ENCODE data around the gene SPG21.
A peak's percentile ranks its signal among the peaks of the same experiment; 100 is the strongest.
"Not testable (repeated sequence)": the region's sequence is repeated elsewhere in the genome, so short reads cannot be mapped to it uniquely, and the experiment has no call there.

SPG21 gene

DNA sequence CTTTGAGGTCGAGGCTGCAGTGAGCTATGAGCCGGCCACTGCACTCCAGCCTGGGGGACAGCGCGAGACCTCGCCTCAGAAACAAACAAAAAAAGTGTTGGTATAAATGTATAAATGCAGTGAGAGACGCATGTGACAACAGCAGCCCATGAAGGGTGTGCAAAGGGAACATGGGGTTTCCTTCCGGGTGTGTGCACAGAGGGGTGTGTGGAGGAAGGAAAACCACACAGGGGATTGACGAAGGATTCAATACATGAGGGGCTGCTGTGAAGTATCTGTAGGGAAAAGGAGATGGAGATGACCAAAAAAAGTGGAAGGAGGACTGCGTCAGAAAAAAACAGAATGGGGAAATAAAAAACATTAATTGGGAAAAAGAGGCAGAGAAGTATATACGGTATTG is 38.6 kb upstream of the SPG21 start:
- Histone ChIP-seq H3K9me3 (ENCODE audit: control insufficient read depth, low read length) (no peaks in the 10 kb centered on the region), H3K27ac (ENCODE audit: insufficient read depth, low read depth, low read length, poor library complexity, severe bottlenecking) (no peak overlapping the region), H3K36me3 (ENCODE audit: control insufficient read depth, insufficient read depth, low read length) (peaks cover 10% of the 10 kb centered on the region), H3K4me1 (ENCODE audit: control insufficient read depth, insufficient read depth, low read length) (no peaks in the 10 kb centered on the region), H3K4me3 (ENCODE audit: insufficient read depth, low read depth, low read length) (peak overlapping the region; percentile 70), H3K27me3 (ENCODE audit: control insufficient read depth, insufficient read depth, low read length, poor library complexity, severe bottlenecking) (no peaks in the 10 kb centered on the region)
- WGBS, 2 experiments: 76 to 77% methylated on average over 10 of the region's 10 CpGs

DNA sequence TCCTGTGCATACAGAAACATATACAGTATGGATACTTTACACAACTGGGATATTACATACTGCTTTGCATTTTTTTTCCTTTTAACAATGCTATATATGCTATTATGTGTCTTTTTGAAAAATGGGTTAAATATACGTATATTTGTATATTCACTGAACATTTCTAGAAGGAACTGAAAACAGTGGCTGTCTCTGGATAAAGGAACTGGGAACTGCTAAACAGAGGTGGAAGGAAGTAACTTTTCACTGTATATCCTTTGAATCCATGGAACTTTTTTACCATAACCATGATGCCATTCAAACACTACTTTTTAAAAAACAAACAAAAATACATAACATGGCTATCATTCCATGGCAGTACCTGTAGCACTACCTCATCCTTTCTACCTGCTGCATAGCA is 37.9 kb upstream of the SPG21 start:
- Histone ChIP-seq H3K4me3 (ENCODE audit: insufficient read depth, low read depth, low read length) (no peak overlapping the region), H3K36me3 (ENCODE audit: control insufficient read depth, insufficient read depth, low read length) (peaks cover 10% of the 10 kb centered on the region), H3K27me3 (ENCODE audit: control insufficient read depth, insufficient read depth, low read length, poor library complexity, severe bottlenecking) (no peaks in the 10 kb centered on the region), H3K27ac (ENCODE audit: insufficient read depth, low read depth, low read length, poor library complexity, severe bottlenecking) (no peak overlapping the region), H3K9me3 (ENCODE audit: control insufficient read depth, low read length) (no peaks in the 10 kb centered on the region), H3K4me1 (ENCODE audit: control insufficient read depth, insufficient read depth, low read length) (no peaks in the 10 kb centered on the region)
- WGBS, 2 experiments: 100% methylated on average over 1 of the region's 1 CpG; no CpG with 5 or more reads in 1 of the 2 experiments

DNA sequence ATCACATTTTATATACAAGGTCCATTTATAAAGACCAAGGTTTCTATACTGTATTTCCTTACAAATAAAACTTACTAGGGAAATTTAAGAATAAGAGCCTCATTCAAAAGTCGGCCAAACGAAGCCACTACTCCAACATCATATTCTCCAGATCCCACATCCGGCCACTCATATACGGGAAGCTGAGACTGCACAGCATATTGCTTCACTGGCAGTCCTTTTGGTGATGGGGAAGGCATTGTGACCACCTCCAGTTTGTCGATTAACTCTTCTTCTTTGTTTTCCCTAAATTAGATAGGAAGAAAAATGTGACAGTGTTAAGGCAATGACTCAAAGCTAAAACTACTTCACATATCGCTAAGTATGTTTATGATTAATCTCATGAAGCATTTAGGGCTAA is 37.0 kb upstream of the SPG21 start:
- Histone ChIP-seq H3K27me3 (ENCODE audit: control insufficient read depth, insufficient read depth, low read length, poor library complexity, severe bottlenecking) (no peaks in the 10 kb centered on the region), H3K36me3 (ENCODE audit: control insufficient read depth, insufficient read depth, low read length) (peaks cover 10% of the 10 kb centered on the region), H3K4me1 (ENCODE audit: control insufficient read depth, insufficient read depth, low read length) (no peaks in the 10 kb centered on the region), H3K4me3 (ENCODE audit: insufficient read depth, low read depth, low read length) (no peak overlapping the region), H3K27ac (ENCODE audit: insufficient read depth, low read depth, low read length, poor library complexity, severe bottlenecking) (no peak overlapping the region), H3K9me3 (ENCODE audit: control insufficient read depth, low read length) (no peaks in the 10 kb centered on the region)
- 97 to 100% methylated on average over 4 to 6 of the region's 6 CpGs for WGBS, 2 experiments

DNA sequence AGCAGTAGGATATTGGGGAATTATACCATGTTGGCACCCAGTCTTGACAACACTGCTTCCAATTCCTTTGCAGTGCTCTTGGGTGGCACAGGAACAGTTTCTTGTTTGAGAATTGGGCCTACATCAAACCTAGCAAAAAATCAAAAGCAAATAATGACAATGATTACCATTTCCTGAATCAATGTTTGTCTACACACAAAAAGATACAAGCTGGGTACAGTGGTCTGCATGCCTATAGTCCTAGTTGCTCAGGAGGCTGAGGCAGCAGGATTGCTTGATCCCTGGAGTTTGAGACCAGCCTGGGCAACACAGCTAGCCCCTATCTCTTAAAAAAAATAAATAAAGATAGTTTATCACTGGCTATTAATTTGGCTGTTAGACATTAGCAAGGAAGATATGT is 31.8 kb upstream of the SPG21 start:
- H3K9me3 ChIP-seq (ENCODE audit: control insufficient read depth, low read length): no peaks in the 10 kb centered on the region
- H3K27ac ChIP-seq (ENCODE audit: insufficient read depth, low read depth, low read length, poor library complexity, severe bottlenecking): no peak overlapping the region
- no peaks in the 10 kb centered on the region for H3K27me3 ChIP-seq (ENCODE audit: control insufficient read depth, insufficient read depth, low read length, poor library complexity, severe bottlenecking)
- no peaks in the 10 kb centered on the region for H3K4me1 ChIP-seq (ENCODE audit: control insufficient read depth, insufficient read depth, low read length)
- H3K4me3 ChIP-seq (ENCODE audit: insufficient read depth, low read depth, low read length): no peak overlapping the region
- H3K36me3 ChIP-seq (ENCODE audit: control insufficient read depth, insufficient read depth, low read length): peaks cover 13% of the 10 kb centered on the region

DNA sequence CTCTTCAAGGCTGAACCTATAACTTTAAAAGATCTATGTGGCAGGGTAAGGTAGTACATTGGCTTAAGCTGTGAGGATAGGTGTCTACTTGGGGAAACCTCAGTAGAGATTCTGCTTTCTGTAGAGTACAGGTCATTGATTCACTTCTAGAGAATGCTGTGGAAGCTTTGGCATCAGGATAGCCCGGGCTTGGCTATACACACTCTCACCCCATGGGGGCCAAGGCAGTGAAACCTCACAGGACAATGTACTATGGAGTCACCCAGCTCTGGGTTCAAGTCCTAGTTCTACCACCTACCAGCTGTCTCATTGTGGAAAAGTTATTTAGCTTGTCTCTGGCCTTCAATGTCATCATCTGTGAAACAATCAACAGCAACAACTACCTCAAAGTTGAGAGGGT is 30.7 kb upstream of the SPG21 start:
- Histone ChIP-seq H3K4me1 (ENCODE audit: control insufficient read depth, insufficient read depth, low read length) (no peaks in the 10 kb centered on the region), H3K9me3 (ENCODE audit: control insufficient read depth, low read length) (no peaks in the 10 kb centered on the region), H3K27ac (ENCODE audit: insufficient read depth, low read depth, low read length, poor library complexity, severe bottlenecking) (no peak overlapping the region), H3K36me3 (ENCODE audit: control insufficient read depth, insufficient read depth, low read length) (peaks cover 10% of the 10 kb centered on the region), H3K27me3 (ENCODE audit: control insufficient read depth, insufficient read depth, low read length, poor library complexity, severe bottlenecking) (no peaks in the 10 kb centered on the region), H3K4me3 (ENCODE audit: insufficient read depth, low read depth, low read length) (no peak overlapping the region)
- WGBS, 2 experiments: 83 to 86% methylated on average over 1 of the region's 1 CpG

DNA sequence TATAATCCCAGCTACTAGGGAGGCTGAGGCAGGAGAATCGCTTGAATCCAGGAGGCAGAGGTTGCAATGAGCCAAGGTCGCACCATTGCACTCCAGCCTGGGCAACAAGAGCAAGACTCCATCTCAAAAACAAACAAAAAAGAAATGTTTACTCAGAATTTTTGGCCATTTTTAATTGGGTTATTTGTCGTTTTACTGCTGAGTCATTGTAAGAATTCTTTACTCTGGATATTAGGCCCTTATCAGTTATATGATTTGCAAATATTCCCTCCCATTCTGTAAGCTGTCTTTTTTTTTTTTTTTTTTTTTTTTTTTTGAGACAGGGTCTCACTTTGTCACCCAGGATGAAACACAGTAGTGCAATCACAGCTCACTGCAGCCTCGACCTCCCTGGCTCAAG is 21.5 kb upstream of the SPG21 start:
- not testable (repeated sequence) for H3K27me3 ChIP-seq (ENCODE audit: control insufficient read depth, insufficient read depth, low read length, poor library complexity, severe bottlenecking); H3K9me3 ChIP-seq (ENCODE audit: control insufficient read depth, low read length); H3K4me1 ChIP-seq (ENCODE audit: control insufficient read depth, insufficient read depth, low read length); H3K4me3 ChIP-seq (ENCODE audit: insufficient read depth, low read depth, low read length); H3K27ac ChIP-seq (ENCODE audit: insufficient read depth, low read depth, low read length, poor library complexity, severe bottlenecking)
- H3K36me3 ChIP-seq (ENCODE audit: control insufficient read depth, insufficient read depth, low read length): peaks cover 22% of the 10 kb centered on the region
- WGBS, 2 experiments: 98 to 99% methylated on average over 3 to 4 of the region's 4 CpGs

DNA sequence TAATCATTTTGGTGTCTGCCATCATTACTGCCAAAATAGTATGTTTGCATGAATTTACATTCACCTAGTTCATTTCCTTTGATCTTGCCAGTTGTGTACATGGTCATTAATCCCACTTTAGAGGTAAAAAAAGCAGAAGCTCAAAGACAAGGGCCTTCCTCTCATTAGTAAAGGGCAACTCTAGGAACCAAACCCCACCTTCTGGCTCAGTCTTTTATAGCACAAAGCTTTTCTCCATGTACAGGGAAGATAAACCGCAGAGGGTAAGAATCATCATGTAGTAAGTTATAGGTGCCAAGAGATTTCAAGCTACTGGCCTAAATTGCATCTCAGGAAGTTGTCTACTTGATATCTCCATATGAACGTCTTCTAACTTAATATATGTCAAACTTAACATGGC is 19.3 kb upstream of the SPG21 start:
- no peaks in the 10 kb centered on the region for H3K27me3 ChIP-seq (ENCODE audit: control insufficient read depth, insufficient read depth, low read length, poor library complexity, severe bottlenecking)
- H3K4me3 ChIP-seq (ENCODE audit: insufficient read depth, low read depth, low read length): no peak overlapping the region
- WGBS, 2 experiments: 87 to 98% methylated on average over 2 of the region's 2 CpGs
- no peak overlapping the region for H3K27ac ChIP-seq (ENCODE audit: insufficient read depth, low read depth, low read length, poor library complexity, severe bottlenecking)
- no peaks in the 10 kb centered on the region for H3K4me1 ChIP-seq (ENCODE audit: control insufficient read depth, insufficient read depth, low read length)
- peaks cover 9% of the 10 kb centered on the region for H3K36me3 ChIP-seq (ENCODE audit: control insufficient read depth, insufficient read depth, low read length)
- H3K9me3 ChIP-seq (ENCODE audit: control insufficient read depth, low read length): no peaks in the 10 kb centered on the region

DNA sequence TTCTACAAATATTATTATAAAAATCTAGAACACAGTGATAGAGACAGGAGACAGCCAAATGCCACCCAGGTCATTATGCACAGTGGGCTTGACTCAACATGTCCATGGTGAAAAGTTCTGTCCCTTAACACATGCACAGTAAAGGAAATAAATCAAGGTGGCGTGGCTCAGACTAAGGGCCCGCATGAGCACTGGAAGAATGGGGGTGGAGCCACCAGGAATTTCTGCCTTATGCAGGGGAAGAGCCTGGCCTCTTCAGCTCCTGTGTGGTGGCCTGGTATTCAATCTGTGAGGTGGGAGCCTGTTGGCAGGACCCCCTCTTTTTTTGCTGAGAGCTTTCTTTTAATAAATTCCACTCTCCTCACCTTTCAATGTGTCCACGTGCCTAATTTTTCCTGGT is 17.2 kb upstream of the SPG21 start:
- Histone ChIP-seq H3K27me3 (ENCODE audit: control insufficient read depth, insufficient read depth, low read length, poor library complexity, severe bottlenecking) (no peaks in the 10 kb centered on the region), H3K4me1 (ENCODE audit: control insufficient read depth, insufficient read depth, low read length) (no peaks in the 10 kb centered on the region), H3K36me3 (ENCODE audit: control insufficient read depth, insufficient read depth, low read length) (no peaks in the 10 kb centered on the region), H3K27ac (ENCODE audit: insufficient read depth, low read depth, low read length, poor library complexity, severe bottlenecking) (no peak overlapping the region), H3K9me3 (ENCODE audit: control insufficient read depth, low read length) (no peaks in the 10 kb centered on the region), H3K4me3 (ENCODE audit: insufficient read depth, low read depth, low read length) (no peak overlapping the region)
- WGBS, 2 experiments: 91 to 95% methylated on average over 3 of the region's 3 CpGs

DNA sequence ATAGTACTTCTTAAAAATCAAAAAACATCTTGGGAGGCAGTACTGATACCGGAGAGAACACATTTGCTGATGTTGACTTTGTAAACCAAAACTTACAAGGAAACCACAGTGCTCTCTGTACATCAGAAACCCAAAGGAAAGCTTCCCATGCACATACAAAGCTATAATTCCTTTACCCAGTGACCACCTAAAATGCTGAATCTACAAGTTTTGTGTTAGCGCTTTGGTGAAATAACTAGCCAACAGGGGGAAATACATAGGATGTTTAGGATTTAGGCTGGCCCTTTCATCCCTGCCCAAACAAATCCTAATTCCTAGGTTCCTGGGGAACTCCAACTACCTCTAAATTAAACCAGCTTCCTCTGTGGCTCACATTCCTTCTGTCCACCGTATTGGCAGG is 15.3 kb upstream of the SPG21 start:
- H3K27me3 ChIP-seq (ENCODE audit: control insufficient read depth, insufficient read depth, low read length, poor library complexity, severe bottlenecking): no peaks in the 10 kb centered on the region
- H3K9me3 ChIP-seq (ENCODE audit: control insufficient read depth, low read length): no peaks in the 10 kb centered on the region
- no peak overlapping the region for H3K4me3 ChIP-seq (ENCODE audit: insufficient read depth, low read depth, low read length)
- H3K27ac ChIP-seq (ENCODE audit: insufficient read depth, low read depth, low read length, poor library complexity, severe bottlenecking): no peak overlapping the region
- H3K36me3 ChIP-seq (ENCODE audit: control insufficient read depth, insufficient read depth, low read length): no peaks in the 10 kb centered on the region
- WGBS, 2 experiments: 92 to 97% methylated on average over 3 of the region's 3 CpGs
- H3K4me1 ChIP-seq (ENCODE audit: control insufficient read depth, insufficient read depth, low read length): no peaks in the 10 kb centered on the region

DNA sequence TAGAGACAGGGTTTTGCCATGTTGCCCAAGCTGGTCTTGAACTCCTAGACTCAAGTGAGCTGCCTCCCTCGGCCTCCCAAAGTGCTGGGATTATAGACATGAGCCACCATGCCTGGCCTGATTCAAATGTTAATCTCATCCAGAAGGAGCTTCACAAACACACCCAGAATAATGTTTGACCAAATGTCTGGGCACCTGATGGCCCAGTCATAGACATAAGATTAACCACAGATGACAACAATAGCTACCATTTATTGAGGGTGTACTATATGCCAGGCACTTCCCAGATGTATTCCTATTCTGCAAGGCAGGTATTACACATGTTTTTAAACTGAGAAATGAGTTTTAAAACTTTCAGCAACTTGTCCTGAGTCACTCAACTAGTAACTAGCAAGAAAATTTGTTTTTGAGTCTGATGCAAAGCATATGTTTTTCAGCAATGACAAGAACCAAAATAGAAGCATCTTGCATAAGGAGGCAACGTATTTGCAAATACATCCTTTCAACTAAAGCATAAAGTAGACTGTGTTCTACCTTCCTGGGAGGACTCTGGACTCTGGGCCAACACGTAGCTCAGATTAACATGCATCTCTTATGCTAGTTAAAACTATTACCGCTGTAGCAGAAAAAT is 8.1 kb upstream of the SPG21 start:
- 91 to 95% methylated on average over 4 of the region's 4 CpGs for WGBS, 2 experiments

DNA sequence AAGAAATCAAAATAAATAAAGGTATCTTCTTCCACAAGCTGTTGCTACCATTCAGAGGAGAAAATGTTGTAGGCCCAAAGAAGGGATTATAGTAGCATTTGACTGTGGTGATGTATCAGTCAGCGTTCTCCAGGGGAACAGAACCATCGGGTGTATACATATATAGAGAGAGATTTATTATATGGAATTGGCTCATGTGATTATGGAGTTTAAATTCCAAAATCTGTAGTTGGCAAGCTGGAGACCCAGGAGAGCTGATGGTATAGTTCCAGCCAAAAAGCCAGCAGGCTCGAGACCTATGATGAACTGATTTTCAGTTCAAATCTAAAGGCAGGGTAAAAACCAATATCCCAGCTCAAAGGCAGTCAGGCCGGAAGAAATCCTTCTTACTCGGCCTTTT is 7.4 kb upstream of the SPG21 start:
- Histone ChIP-seq H3K27ac (ENCODE audit: insufficient read depth, low read depth, low read length, poor library complexity, severe bottlenecking) (no peak overlapping the region), H3K36me3 (ENCODE audit: control insufficient read depth, insufficient read depth, low read length) (no peaks in the 10 kb centered on the region), H3K9me3 (ENCODE audit: control insufficient read depth, low read length) (no peaks in the 10 kb centered on the region), H3K27me3 (ENCODE audit: control insufficient read depth, insufficient read depth, low read length, poor library complexity, severe bottlenecking) (no peaks in the 10 kb centered on the region), H3K4me3 (ENCODE audit: insufficient read depth, low read depth, low read length) (no peak overlapping the region), H3K4me1 (ENCODE audit: control insufficient read depth, insufficient read depth, low read length) (no peaks in the 10 kb centered on the region)
- WGBS, 2 experiments: 90 to 91% methylated on average over 5 of the region's 5 CpGs

More for the DNA sequence above, 8.1 kb upstream of the SPG21 start:
- H3K27me3 ChIP-seq (ENCODE audit: control insufficient read depth, insufficient read depth, low read length, poor library complexity, severe bottlenecking): no peaks in the 10 kb centered on the region
- H3K36me3 ChIP-seq (ENCODE audit: control insufficient read depth, insufficient read depth, low read length): no peaks in the 10 kb centered on the region
- no peak overlapping the region for H3K4me3 ChIP-seq (ENCODE audit: insufficient read depth, low read depth, low read length)
- no peaks in the 10 kb centered on the region for H3K4me1 ChIP-seq (ENCODE audit: control insufficient read depth, insufficient read depth, low read length)
- H3K9me3 ChIP-seq (ENCODE audit: control insufficient read depth, low read length): no peaks in the 10 kb centered on the region
- no peak overlapping the region for H3K27ac ChIP-seq (ENCODE audit: insufficient read depth, low read depth, low read length, poor library complexity, severe bottlenecking)
